GM18909 (cell line): ENCODE data around the gene PACSIN1.

Source experiments
- ATAC-seq: cut with Tn5 transposase; IDR thresholded peaks from one replicate; pipeline ENCODE4 v1.9.1; 2021; ENCODE audit warnings: mild to moderate bottlenecking; ENCODE audit not compliant: unreplicated experiment, poor library complexity

The PACSIN1 gene

GRCh38 chr6:34513646-34514045 lies 47.8 kb downstream of the PACSIN1 start:
- ATAC-seq: no peak

GRCh38 chr6:34514112-34514511 lies 48.2 kb downstream of the PACSIN1 start:
- no peak for ATAC-seq

GRCh38 chr6:34514593-34515472 lies 49.0 kb downstream of the PACSIN1 start:
- no peak for ATAC-seq

GRCh38 chr6:34515473-34516387 lies 49.9 kb downstream of the PACSIN1 start:
- no peak for ATAC-seq

- no peak for ATAC-seq
Measured at GRCh38 chr6:34516391-34517324, 50.8 kb downstream of the PACSIN1 start.

GRCh38 chr6:34517461-34517881 lies 51.6 kb downstream of the PACSIN1 start:
- ATAC-seq: no peak

- ATAC-seq: no peak
Measured at GRCh38 chr6:34517966-34518365, 52.1 kb downstream of the PACSIN1 start.

GRCh38 chr6:34518669-34519365 lies 52.9 kb downstream of the PACSIN1 start:
- no peak for ATAC-seq

GRCh38 chr6:34519971-34520644 lies 54.2 kb downstream of the PACSIN1 start:
- ATAC-seq: no peak

- no peak for ATAC-seq
Measured at GRCh38 chr6:34520645-34521462, 55.0 kb downstream of the PACSIN1 start.

GRCh38 chr6:34521463-34522285 lies 55.8 kb downstream of the PACSIN1 start:
- ATAC-seq: no peak

GRCh38 chr6:34522761-34523160 lies 56.9 kb downstream of the PACSIN1 start:
- no peak for ATAC-seq

GRCh38 chr6:34523441-34524206 lies 57.7 kb downstream of the PACSIN1 start:
- ATAC-seq: no peak

GRCh38 chr6:34524499-34524898 lies 58.6 kb downstream of the PACSIN1 start:
- ATAC-seq: no peak

GRCh38 chr6:34524971-34525370 lies 59.1 kb downstream of the PACSIN1 start:
- no peak for ATAC-seq

- no peak for ATAC-seq
Measured at GRCh38 chr6:34525431-34526175, 59.7 kb downstream of the PACSIN1 start.
